Transverse colon (tissue), 3 donors: ENCODE measurements around the gene MEI4.

Source experiments
- EP300 ChIP-seq: sonication (generic); formaldehyde crosslinking; IDR thresholded peaks from one replicate; pipeline ENCODE4 v1.6.1; 2017; ENCODE audit warnings: antibody characterized with exemption, low read depth
- TF ChIP-seq, protein P1 (sequence below), 5 experiments: fragments of 200-600 bp in 3 of 5; fragments of 450-650 bp in 2 of 5; sonication (generic) in 3 of 5; IDR thresholded peaks; 1 replicate in 2 of 5; 2 replicates in 3 of 5; pipeline ENCODE4 v1.5.1; 2016 to 2017; ENCODE audit warnings: antibody characterized with exemption in 5 of 5, inconsistent platforms in 3 of 5, mild to moderate bottlenecking in 2 of 5, moderate library complexity in 1 of 5

DNA sequence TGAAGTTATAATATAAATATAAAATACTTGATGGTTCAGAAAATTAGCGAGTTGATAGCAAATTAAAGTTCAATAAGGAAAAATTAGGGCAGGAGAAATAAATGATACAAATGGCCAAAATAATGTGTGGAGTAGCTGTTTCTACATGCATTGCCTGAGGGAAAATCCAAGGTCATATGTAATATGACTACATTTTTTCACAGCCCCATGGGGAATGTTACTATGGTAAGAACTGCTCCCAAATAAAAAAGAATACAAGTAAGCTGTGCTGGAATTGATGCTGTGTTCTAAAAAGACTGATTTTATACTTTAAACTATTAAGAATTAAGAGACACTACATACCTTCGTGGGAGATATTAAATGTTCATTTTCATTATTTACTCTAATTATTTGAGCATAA lies 34.1 kb downstream of the MEI4 start:
- TF ChIP-seq, protein P1, sequence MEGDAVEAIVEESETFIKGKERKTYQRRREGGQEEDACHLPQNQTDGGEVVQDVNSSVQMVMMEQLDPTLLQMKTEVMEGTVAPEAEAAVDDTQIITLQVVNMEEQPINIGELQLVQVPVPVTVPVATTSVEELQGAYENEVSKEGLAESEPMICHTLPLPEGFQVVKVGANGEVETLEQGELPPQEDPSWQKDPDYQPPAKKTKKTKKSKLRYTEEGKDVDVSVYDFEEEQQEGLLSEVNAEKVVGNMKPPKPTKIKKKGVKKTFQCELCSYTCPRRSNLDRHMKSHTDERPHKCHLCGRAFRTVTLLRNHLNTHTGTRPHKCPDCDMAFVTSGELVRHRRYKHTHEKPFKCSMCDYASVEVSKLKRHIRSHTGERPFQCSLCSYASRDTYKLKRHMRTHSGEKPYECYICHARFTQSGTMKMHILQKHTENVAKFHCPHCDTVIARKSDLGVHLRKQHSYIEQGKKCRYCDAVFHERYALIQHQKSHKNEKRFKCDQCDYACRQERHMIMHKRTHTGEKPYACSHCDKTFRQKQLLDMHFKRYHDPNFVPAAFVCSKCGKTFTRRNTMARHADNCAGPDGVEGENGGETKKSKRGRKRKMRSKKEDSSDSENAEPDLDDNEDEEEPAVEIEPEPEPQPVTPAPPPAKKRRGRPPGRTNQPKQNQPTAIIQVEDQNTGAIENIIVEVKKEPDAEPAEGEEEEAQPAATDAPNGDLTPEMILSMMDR (IDR thresholded peaks at IDR 0.05): no peak
- TF ChIP-seq EP300: no peak
